Spleen (tissue), 13 donors: ENCODE data around the gene RCC2. TPM values are rescaled to one million over a fixed set of nuclear protein-coding genes. Genes with fewer than 3 reads are reported as not detected.
"Not testable (repeated sequence)": the region's sequence is repeated elsewhere in the genome, so short reads cannot be mapped to it uniquely, and the experiment has no call there.

Experiments used
- DNase-seq: peaks from one replicate; pipeline ENCODE4 v3.0.0-alpha.2; 2020
- H3K27ac ChIP-seq, 8 donors: fragments of 200-600 bp; sonication (generic) in 7 of 8; 1 replicate in 4 of 8; 2 replicates in 4 of 8; pipeline versions ENCODE4 v1.5.0 to v1.8.0; 2016 to 2021; ENCODE audit warnings: inconsistent platforms in 4 of 8, mild to moderate bottlenecking in 4 of 8, moderate library complexity in 1 of 8
- H3K27me3 ChIP-seq, 7 donors: fragments of 200-600 bp; sonication (generic) in 6 of 7; replicated peaks in 1 of 7; 1 replicate in 4 of 7; 2 replicates in 3 of 7; pipeline versions ENCODE4 v1.5.0 to v1.8.0; 2016 to 2021; ENCODE audit warnings: inconsistent platforms in 3 of 7, mild to moderate bottlenecking in 1 of 7
- H3K36me3 ChIP-seq, 6 donors: fragments of 200-600 bp; sonication (generic) in 5 of 6; 1 replicate in 4 of 6; 2 replicates in 2 of 6; pipeline versions ENCODE4 v1.5.0 to v1.8.0; 2016 to 2021; ENCODE audit warnings: inconsistent platforms in 2 of 6
- H3K4me1 ChIP-seq, 6 donors: fragments of 200-600 bp; sonication (generic) in 5 of 6; 1 replicate in 3 of 6; 2 replicates in 3 of 6; pipeline versions ENCODE4 v1.5.0 to v1.8.0; 2016 to 2021; ENCODE audit warnings: inconsistent platforms in 3 of 6
- H3K4me3 ChIP-seq, 8 donors: fragments of 200-600 bp; sonication (generic) in 7 of 8; 1 replicate in 4 of 8; 2 replicates in 4 of 8; pipeline versions ENCODE4 v1.5.0 to v1.8.0; 2016 to 2021; ENCODE audit warnings: inconsistent platforms in 4 of 8, mild to moderate bottlenecking in 4 of 8, moderate library complexity in 2 of 8
- H3K9me3 ChIP-seq, 8 donors: fragments of 200-600 bp; sonication (generic) in 7 of 8; 1 replicate in 4 of 8; 2 replicates in 4 of 8; pipeline versions ENCODE4 v1.5.0 to v1.8.0; 2016 to 2021; ENCODE audit warnings: inconsistent platforms in 4 of 8
- CTCF ChIP-seq, 11 experiments: fragments of 200-600 bp in 7 of 11; fragments of 450-650 bp in 4 of 11; sonication (generic) in 4 of 11; IDR thresholded peaks in 8 of 11; conservative IDR thresholded peaks in 3 of 11; 1 replicate in 7 of 11; 2 replicates in 4 of 11; pipeline versions ENCODE4 v1.4.0 to v1.8.0; 2016 to 2021; ENCODE audit warnings: antibody characterized with exemption in 11 of 11, inconsistent platforms in 4 of 11, mild to moderate bottlenecking in 1 of 11
- POLR2A ChIP-seq, 3 donors: fragments of 450-650 bp; IDR thresholded peaks; one replicate each; pipeline ENCODE4 v1.5.1; 2017; ENCODE audit warnings: antibody characterized with exemption in 3 of 3, mild to moderate bottlenecking in 1 of 3
- POLR2AphosphoS5 ChIP-seq, 3 donors: sonication (generic); formaldehyde crosslinking; IDR thresholded peaks; one replicate each; pipeline ENCODE4 v1.5.1; 2017; ENCODE audit warnings: antibody characterized with exemption in 3 of 3
- WGBS, 5 donors: extraction: QIAGEN DNeasy Blood & Tissue Kit in 3 of 5; methylation state at CpG; one replicate each; pipeline versions ENCODE4 v1.1.5 to v1.1.7; 2013 to 2018; 5-methylcytosine and 5-hydroxymethylcytosine counted together
- intact Hi-C: fragments of 100-400 bp; cut with DNase I; formaldehyde crosslinking; loops from one replicate; pipeline ENCODE4 v1.15.0; 2023; ENCODE audit warnings: low total_unique reads
- long read RNA-seq, 2 donors: transcript quantifications; one replicate each; lab custom pipeline, GENCODE V29; 2026
- polyA plus RNA-seq, 3 donors: library from polyadenylated mRNA; stranded (reverse); fragments of 200-250 nt; gene quantifications; one replicate each; pipeline ENCODE4 v1.2.1, GENCODE V29; 2013
- total RNA-seq, 7 donors: library from RNA; depleted of rRNA in 3 of 7; stranded (reverse); fragments of >200 nt in 3 of 7; fragmentation: NEBNext Ultra II Directional in 4 of 7; extraction: Animal tissue kit (Norgen Biotek cat#: 25700) in 4 of 7; gene quantifications; one replicate each; pipeline versions ENCODE4 v1.1.0 to v1.2.1, GENCODE V29; 2016 to 2021
- donor health status: healthy with polysubstance abuse.
- donor health status: DM: no; HTN: no; CAD: no; lungs with moderate emphysema.
- donor health status: DM: no; HTN: no; CAD: no.
- donor health status: Bipolar disorder and iron deficiency.
- donor health status: healthy.
- donor health status: DM: no; HTN: no; CAD: no.
- donor health status: DM: yes; HTN: yes; CAD: no.

RCC2 gene
- 10 to 100 TPM; 54.2 to 69.1 (median 62.2) TPM for total RNA-seq
- polyA plus RNA-seq, result 10 to 100 TPM; 46.2 to 52.5 (median 51.9) TPM
- long read RNA-seq, donor 1, full-length matches to known transcripts, result 14 of 14 reads
- long read RNA-seq, donor 1, partial matches to known transcripts, result 0 of 14 reads
- long read RNA-seq, donor 1, other reads (novel, unspliced or antisense), result 0 of 14 reads
- long read RNA-seq, donor 2, full-length matches to known transcripts, result 10 of 10 reads
- long read RNA-seq, donor 2, partial matches to known transcripts, result 0 of 10 reads
- long read RNA-seq, donor 2, other reads (novel, unspliced or antisense), result 0 of 10 reads

GRCh38 chr1:17439250-17440073 is at the start of gene RCC2:
TSS of gene RCC2 (minus strand) at chr1:17439677. CDS start at chr1:17438514, 1,163 bp downstream.
- 0% methylated on average over 35 to 75 of the region's 75 CpGs for WGBS, 5 donors
- Histone ChIP-seq H3K27ac (peak within 1 kb of the TSS; percentile 75 to 96 (median 89)), H3K36me3 (peaks cover 0 to 20% (median 0%) of the 10 kb centered on the region in 6 donors), H3K4me1 (peaks cover 19 to 57% (median 43%) of the 10 kb centered on the region in 6 donors), H3K27me3 (no peaks in the 10 kb centered on the region), H3K4me3 (peak within 1 kb of the TSS; percentile 66 to 97 (median 86)), H3K9me3 (no peaks in the 10 kb centered on the region)
- TF ChIP-seq POLR2AphosphoS5 (IDR thresholded peaks at IDR 0.05) (peak; percentile 52 to 67 (median 57)), CTCF (IDR thresholded peaks at IDR 0.05 in 8 of 11, conservative IDR thresholded peaks at IDR 0.05 in 3 of 11) (peak in 2 of 11 experiments; percentile 8 to 29), POLR2A (IDR thresholded peaks at IDR 0.05) (peak in 1 of 3 donors; percentile 30)
- intact Hi-C loops, result no loop called here
- DNase-seq, result peak; percentile 93

- Histone ChIP-seq H3K27ac (no peak overlapping the region), H3K4me1 (no peaks in the 10 kb centered on the region), H3K36me3 (no peaks in the 10 kb centered on the region), H3K27me3 (peaks cover 0 to 17% (median 0%) of the 10 kb centered on the region in 7 donors), H3K9me3 (no peaks in the 10 kb centered on the region), H3K4me3 (no peak overlapping the region)
- no peak for TF ChIP-seq POLR2AphosphoS5 (IDR thresholded peaks at IDR 0.05)
- TF ChIP-seq POLR2A (IDR thresholded peaks at IDR 0.05), result no peak
- no peak for TF ChIP-seq CTCF (IDR thresholded peaks at IDR 0.05 in 8 of 11, conservative IDR thresholded peaks at IDR 0.05 in 3 of 11)
- intact Hi-C loops, result no loop called here
- no peak for DNase-seq
- WGBS, 5 donors, result 79 to 89% (median 84%) methylated on average over 9 of the region's 9 CpGs
Measured at GRCh38 chr1:17486242-17486641, 46.8 kb upstream of the RCC2 start.

GRCh38 chr1:17485281-17485680 is 45.8 kb upstream of the RCC2 start:
- H3K36me3 ChIP-seq, result no peaks in the 10 kb centered on the region
- H3K27ac ChIP-seq, result no peak overlapping the region
- peaks cover 0 to 17% (median 0%) of the 10 kb centered on the region in 7 donors for H3K27me3 ChIP-seq
- TF ChIP-seq CTCF (IDR thresholded peaks at IDR 0.05 in 8 of 11, conservative IDR thresholded peaks at IDR 0.05 in 3 of 11) (peak in 5 of 11 experiments; percentile 12 to 44 (median 17)), POLR2AphosphoS5 (IDR thresholded peaks at IDR 0.05) (no peak), POLR2A (IDR thresholded peaks at IDR 0.05) (no peak)
- intact Hi-C loops, result no loop called here
- DNase-seq, result no peak
- 53 to 61% (median 58%) methylated on average over 10 of the region's 10 CpGs for WGBS, 5 donors
- no peaks in the 10 kb centered on the region for H3K4me1 ChIP-seq
- no peak overlapping the region for H3K4me3 ChIP-seq
- H3K9me3 ChIP-seq, result no peaks in the 10 kb centered on the region

GRCh38 chr1:17481981-17482380 is 42.5 kb upstream of the RCC2 start:
- H3K36me3 ChIP-seq, H3K4me1 ChIP-seq, intact Hi-C loops, H3K9me3 ChIP-seq, H3K4me3 ChIP-seq, DNase-seq, H3K27ac ChIP-seq: not testable (repeated sequence)
- 84 to 89% (median 86%) methylated on average over 10 of the region's 10 CpGs for WGBS, 5 donors
- H3K27me3 ChIP-seq, result peaks cover 0 to 25% (median 0%) of the 10 kb centered on the region in 7 donors
